ENCODE measurements around the gene LRRC23. TPM values are rescaled to one million over a fixed set of nuclear protein-coding genes. Genes with fewer than 3 reads are reported as not detected.

The LRRC23 gene
- 6.3 and 14.0 TPM in 2 replicates for total RNA-seq

GRCh38 chr12:6904280-6905276 is at the start of gene LRRC23:
Gene LRRC23 (plus strand): TSS chr12:6904822. CDS start chr12:6905634, 812 bp downstream.

GRCh38 chr12:6867413-6868210 is 37.0 kb upstream of the LRRC23 start, which contains the start of gene TPI1:
Gene TPI1 (plus strand): TSS chr12:6867531. CDS start chr12:6867567, 36 bp downstream.

GRCh38 chr12:6873094-6874014 is 31.3 kb upstream of the LRRC23 start, which contains the start of gene SPSB2:
Gene SPSB2 (minus strand): TSS chr12:6873303. CDS start chr12:6872901, 402 bp downstream.

GRCh38 chr12:6914246-6914946 is 9.8 kb downstream of the LRRC23 start, which contains the start of gene ENO2:
Gene ENO2 (plus strand): TSS chr12:6914580. CDS start chr12:6915833, 1,253 bp downstream.

GRCh38 chr12:6927379-6928021 is 22.9 kb downstream of the LRRC23 start, which contains the start of gene ATN1:
Gene ATN1 (plus strand): TSS chr12:6927959. CDS start chr12:6934002, 6,043 bp downstream.

GRCh38 chr12:6943722-6944380 is 39.2 kb downstream of the LRRC23 start, which contains the start of the genes C12orf57 and RNU7-1:
Gene C12orf57 (plus strand): TSS chr12:6944022. CDS start chr12:6944122, 100 bp downstream.
Gene RNU7-1 (plus strand): TSS chr12:6943816.

GRCh38 chr12:6950811-6951540 is 46.4 kb downstream of the LRRC23 start, which contains the start of gene PTPN6:
Gene PTPN6 (plus strand): TSS chr12:6951356. CDS start chr12:6951513, 157 bp downstream.

Other genes with a start within 250 kb of the LRRC23 start
- gene ING4, start 241.7 kb upstream of the LRRC23 start, total RNA-seq, result 19.6 and 33.0 TPM in 2 replicates
- 23.9 and 24.4 TPM in 2 replicates for gene ZNF384, start 215.4 kb upstream of the LRRC23 start, total RNA-seq
- 0.12 TPM in 1 of 2 replicates, not detected in the other for gene PIANP, start 204.0 kb upstream of the LRRC23 start, total RNA-seq
- 83.1 and 88.8 TPM in 2 replicates for gene COPS7A, start 180.8 kb upstream of the LRRC23 start, total RNA-seq
- 178 and 186 TPM in 2 replicates for gene MLF2, start 151.7 kb upstream of the LRRC23 start, total RNA-seq
- 212 and 239 TPM in 2 replicates for gene PTMS, start 138.5 kb upstream of the LRRC23 start, total RNA-seq
- 0.43 TPM in 1 of 2 replicates, not detected in the other for gene LAG3, start 132.3 kb upstream of the LRRC23 start, total RNA-seq
- 0.35 and 0.60 TPM in 2 replicates for gene CD4, start 115.3 kb upstream of the LRRC23 start, total RNA-seq
- gene GPR162, start 83.0 kb upstream of the LRRC23 start, total RNA-seq, result 3.7 and 5.6 TPM in 2 replicates
- gene P3H3, start 76.4 kb upstream of the LRRC23 start, total RNA-seq, result 43.3 and 62.4 TPM in 2 replicates
- 0.35 and 1.1 TPM in 2 replicates for gene GNB3, start 63.9 kb upstream of the LRRC23 start, total RNA-seq
- 1.0 and 2.6 TPM in 2 replicates for gene CDCA3, start 53.5 kb upstream of the LRRC23 start, total RNA-seq
- 39.8 and 51.8 TPM in 2 replicates for gene USP5, start 52.7 kb upstream of the LRRC23 start, total RNA-seq
- gene TPI1, start 37.3 kb upstream of the LRRC23 start, total RNA-seq, result 799 and 1,433 TPM in 2 replicates
- gene SPSB2, start 31.5 kb upstream of the LRRC23 start, total RNA-seq, result 5.5 and 12.3 TPM in 2 replicates
- gene ENO2, start 9.8 kb downstream of the LRRC23 start, total RNA-seq, result 11.0 and 11.9 TPM in 2 replicates
- gene ATN1, start 23.1 kb downstream of the LRRC23 start, total RNA-seq, result 19.6 and 24.9 TPM in 2 replicates
- gene RNU7-1, start 39.0 kb downstream of the LRRC23 start, total RNA-seq, result not detected in 2 replicates
- gene C12orf57, start 39.2 kb downstream of the LRRC23 start, total RNA-seq, result 344 and 451 TPM in 2 replicates
- not detected in 2 replicates for gene PTPN6, start 46.5 kb downstream of the LRRC23 start, total RNA-seq
- gene PHB2, start 65.8 kb downstream of the LRRC23 start, total RNA-seq, result 224 and 365 TPM in 2 replicates
- 28.3 and 32.0 TPM in 2 replicates for gene EMG1, start 66.1 kb downstream of the LRRC23 start, total RNA-seq
- 33.8 and 35.5 TPM in 2 replicates for gene LPCAT3, start 113.7 kb downstream of the LRRC23 start, total RNA-seq
- gene C1S, start 155.9 kb downstream of the LRRC23 start, total RNA-seq, result 273 and 492 TPM in 2 replicates
- gene C1R, start 187.6 kb downstream of the LRRC23 start, total RNA-seq, result 586 and 850 TPM in 2 replicates
- 47.3 and 68.0 TPM in 2 replicates for gene C1RL, start 204.4 kb downstream of the LRRC23 start, total RNA-seq
- 0.58 TPM in 1 of 2 replicates, not detected in the other for gene RBP5, start 224.1 kb downstream of the LRRC23 start, total RNA-seq
- gene CLSTN3, start 225.5 kb downstream of the LRRC23 start, total RNA-seq, result 10.9 and 13.2 TPM in 2 replicates

All from pericardium fibroblast (primary cell).